GM12878 (cell line): ENCODE results near the gene DENND6A. TPM values are rescaled to one million over a fixed set of nuclear protein-coding genes. Genes with fewer than 3 reads are reported as not detected.

Source experiments
- ATAC-seq: fragments of 200-7000 bp; cut with Tn5 transposase; 3 replicates; pipeline ENCODE4 v1.9.1; 2020; ENCODE audit warnings: mild to moderate bottlenecking, moderate library complexity
- BruUV-seq: library from RNA; stranded (reverse); fragments of 400-500 nt; replicated peaks from 2 replicates; lab custom pipeline; 2021; lab: Mats Ljungman, UMichigan
- CTCF ChIA-PET: fragments of 300-600 bp; sonication (Branson Sonifier 250); formaldehyde crosslinking; extraction: SDS; loops from one replicate; lab custom pipeline; 2021; ENCODE audit warnings: inconsistent platforms; lab: Yijun Ruan, JAX
- POLR2A ChIA-PET: fragments of 350-600 bp; formaldehyde crosslinking; extraction: SDS; loops from one replicate; lab custom pipeline; 2021; ENCODE audit warnings: inconsistent platforms; lab: Charles Lee
- RAD21 ChIA-PET: fragments of 300-600 bp; sonication (Branson Sonifier 250); formaldehyde crosslinking; loops from one replicate; lab custom pipeline; 2023; ENCODE audit warnings: antibody characterized with exemption; ENCODE audit not compliant: unreplicated experiment; lab: Charles Lee
- SMC1A ChIA-PET: fragments of 300-600 bp; sonication (Branson Sonifier 250); formaldehyde crosslinking; loops from one replicate; lab custom pipeline; 2023; ENCODE audit not compliant: unreplicated experiment, uncharacterized antibody; lab: Charles Lee
- DNase-seq: peaks from one replicate; pipeline ENCODE4 v3.0.0-alpha.2; 2011; ENCODE audit warnings: low read depth, low spot score
- FAIRE-seq: peaks from 3 replicates; lab custom pipeline; 2011; peaks lifted over from hg19 to GRCh38; lab: Jason Lieb, UNC
- H2AFZ ChIP-seq: 2 replicates; pipeline ENCODE4 v1.6.0; 2011; ENCODE audit warnings: low read depth, low read length, control low read depth; ENCODE audit not compliant: control insufficient read depth
- H3K27ac ChIP-seq: 2 replicates; pipeline ENCODE4 v1.5.1; 2011; ENCODE audit warnings: control low read depth; ENCODE audit not compliant: control insufficient read depth, insufficient read depth
- H3K27me3 ChIP-seq, 2 experiments: replicated peaks in 1 of 2; 2 replicates each; pipeline versions ENCODE4 v1.6.0 to v1.6.1; 2011; ENCODE audit warnings: low read length in 1 of 2; ENCODE audit not compliant: control insufficient read depth in 2 of 2, insufficient read depth in 2 of 2
- H3K36me3 ChIP-seq, 2 experiments: 2 replicates each; pipeline ENCODE4 v1.5.1; 2011; ENCODE audit warnings: low read length in 1 of 2; ENCODE audit not compliant: control insufficient read depth in 2 of 2, insufficient read depth in 2 of 2
- H3K4me1 ChIP-seq: 2 replicates; pipeline ENCODE4 v1.6.1; 2011; ENCODE audit warnings: mild to moderate bottlenecking, low read length, moderate library complexity, mixed read lengths; ENCODE audit not compliant: control insufficient read depth, insufficient read depth
- H3K4me2 ChIP-seq: 2 replicates; pipeline ENCODE4 v1.6.0; 2011; ENCODE audit warnings: control low read depth; ENCODE audit not compliant: control insufficient read depth, insufficient read depth
- H3K4me3 ChIP-seq: fragments of 200-600 bp; sonication (generic); 2 replicates; pipeline ENCODE4 v1.5.1; 2016
- H3K79me2 ChIP-seq: 2 replicates; pipeline ENCODE4 v1.6.0; 2011; ENCODE audit warnings: low read length; ENCODE audit not compliant: control insufficient read depth, insufficient read depth
- H3K9ac ChIP-seq: 2 replicates; pipeline ENCODE4 v1.8.0; 2011; ENCODE audit warnings: low read length, control low read depth, mixed read lengths; ENCODE audit not compliant: control insufficient read depth, insufficient read depth
- H3K9me3 ChIP-seq: replicated peaks from 3 replicates; pipeline ENCODE4 v1.5.1; 2011; ENCODE audit warnings: mild to moderate bottlenecking, low read length; ENCODE audit not compliant: control insufficient read depth, insufficient read depth
- H4K20me1 ChIP-seq: 2 replicates; pipeline ENCODE4 v1.6.0; 2011; ENCODE audit not compliant: control insufficient read depth, insufficient read depth
- MEF2A ChIP-seq: IDR thresholded peaks from 2 replicates; pipeline ENCODE4 v1.6.1; 2011; ENCODE audit warnings: low read depth, mild to moderate bottlenecking, low read length, moderate library complexity; ENCODE audit not compliant: insufficient read depth
- NFYB ChIP-seq: IDR thresholded peaks from 2 replicates; pipeline ENCODE4 v1.6.1; 2011; ENCODE audit warnings: low read depth, mild to moderate bottlenecking, low read length, improper control_type of control experiment, moderate library complexity; ENCODE audit not compliant: insufficient read depth
- SIX5 ChIP-seq: IDR thresholded peaks from 2 replicates; pipeline ENCODE4 v1.6.1; 2011; ENCODE audit warnings: mild to moderate bottlenecking, low read depth, low read length, moderate library complexity; ENCODE audit not compliant: severe bottlenecking
- SUPT20H ChIP-seq: IDR thresholded peaks from 2 replicates; pipeline ENCODE4 v1.6.1; 2011; ENCODE audit warnings: low read depth, mild to moderate bottlenecking, low read length, moderate library complexity, borderline replicate concordance; ENCODE audit not compliant: control insufficient read depth
- ZBED1 ChIP-seq: IDR thresholded peaks from 2 replicates; pipeline ENCODE4 v1.6.1; 2016; ENCODE audit warnings: borderline replicate concordance
- ZNF274 ChIP-seq: IDR thresholded peaks from one replicate; pipeline ENCODE4 v1.8.0; 2011; ENCODE audit not compliant: insufficient read length, insufficient read depth
- WGBS: methylation state at CpG from one replicate; pipeline ENCODE4 v1.1.6; 2016; ENCODE audit warnings: low lambda C conversion rate; ENCODE audit not compliant: insufficient replicate concordance, insufficient coverage; ENCODE audit errors: missing lambda C conversion rate; 5-methylcytosine and 5-hydroxymethylcytosine counted together
- in situ Hi-C: fragments of 300-500 bp; cut with MboI; formaldehyde crosslinking; loops from 9 replicates; pipeline ENCODE4 v1.14.3; 2018; ENCODE audit warnings: mixed read lengths
- intact Hi-C: fragments of 100-400 bp; cut with micrococcal nuclease; formaldehyde crosslinking; loops from one replicate; pipeline ENCODE4 v1.14.2; 2022; ENCODE audit not compliant: unreplicated experiment
- polyA plus RNA-seq, 11 experiments: library from polyadenylated mRNA; depleted of rRNA in 4 of 11; unstranded in 6 of 11; stranded (reverse) in 5 of 11; fragments of >200 nt; fragmentation: Nextera tagmentation in 4 of 11; fragmentation: Illumina TruSeq in 1 of 11; extraction: Ambion mirVana in 4 of 11; extraction: Trizol in 1 of 11; gene quantifications; 1 replicate in 1 of 11; 2 replicates in 10 of 11; pipeline versions ENCODE4 v1.2.1 to v1.2.3, GENCODE V29; 2011 to 2016; ENCODE audit warnings: inconsistent platforms in 2 of 11, missing spikeins in 2 of 11, low read depth in 1 of 11
- total RNA-seq, 4 experiments: library from RNA; depleted of rRNA in 3 of 4; stranded (reverse); fragments of >200 nt in 3 of 4; fragmentation: Illumina TruSeq in 1 of 4; extraction: Trizol in 1 of 4; gene quantifications; 2 replicates each; pipeline versions ENCODE4 v1.2.1 to v1.2.3, GENCODE V29; 2013 to 2021

The DENND6A gene
- total and polyA plus RNA-seq, 10 of the 15 experiments (the other 5 are each of a cell fraction or from before 2014, with no cell fraction given): 1.8 to 15.3 (median 10.3) TPM

DNA sequence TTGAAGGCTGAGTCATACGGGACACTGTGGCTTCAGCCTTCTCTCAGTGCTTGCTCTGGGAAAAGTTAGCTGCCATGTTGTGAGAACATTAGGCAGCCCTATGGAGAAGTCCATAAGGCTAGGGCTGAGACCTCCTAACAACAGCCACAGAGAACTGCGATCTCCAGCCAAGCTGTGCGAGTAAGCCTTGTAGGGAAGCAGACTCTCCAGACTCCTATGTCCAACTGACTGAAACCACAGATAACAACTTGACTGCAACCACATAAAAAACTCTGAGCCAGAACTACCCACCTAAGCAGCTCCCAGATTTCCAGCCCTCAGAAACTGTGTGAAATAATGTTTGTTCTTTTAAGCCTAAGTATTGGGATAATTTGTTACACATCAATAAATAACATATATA, 40.7 kb downstream of the DENND6A start:
- 78% methylated on average over 3 of the region's 3 CpGs for WGBS
- intact Hi-C loops: no loop called here
- FAIRE-seq (no peak), DNase-seq (no peak), ATAC-seq (no peak)
- in situ Hi-C loops: no loop called here
- RAD21 ChIA-PET: interaction anchor here (0.9 kb wide), 1 partner anchor 174 kb away, joined by 4 read pairs; no protein-coding TSS in a partner anchor
- H4K20me1 ChIP-seq: no peaks in the 10 kb centered on the region
- no peak overlapping the region for H3K4me3 ChIP-seq
- H3K79me2 ChIP-seq: no peaks in the 10 kb centered on the region
- no TSS peak for BruUV-seq
- H3K4me1 ChIP-seq: no peaks in the 10 kb centered on the region
- peaks cover 2 to 4% of the 10 kb centered on the region in 2 experiments; a peak in 2 of 4 replicates for H3K36me3 ChIP-seq
- no peak overlapping the region for H3K27ac ChIP-seq
- no peak overlapping the region for H2AFZ ChIP-seq
- POLR2A ChIA-PET: no interaction called here
- SMC1A ChIA-PET: interaction anchor here (0.7 kb wide), 1 partner anchor 769 kb away, joined by 3 read pairs; no protein-coding TSS in a partner anchor
- no peaks in the 10 kb centered on the region for H3K9me3 ChIP-seq
- H3K9ac ChIP-seq: no peak overlapping the region
- no peaks in the 10 kb centered on the region for H3K27me3 ChIP-seq
- H3K4me2 ChIP-seq: no peak overlapping the region
- CTCF ChIA-PET: interaction anchor here (0.5 to 1.4 kb wide), 4 partner anchors 13 to 288 kb away, joined by 3 read pairs; no protein-coding TSS in a partner anchor
- TF ChIP-seq MEF2A: no peak
- no peak for TF ChIP-seq NFYB
- no peak for TF ChIP-seq ZNF274
- no peak for TF ChIP-seq SUPT20H
- TF ChIP-seq ZBED1: no peak

DNA sequence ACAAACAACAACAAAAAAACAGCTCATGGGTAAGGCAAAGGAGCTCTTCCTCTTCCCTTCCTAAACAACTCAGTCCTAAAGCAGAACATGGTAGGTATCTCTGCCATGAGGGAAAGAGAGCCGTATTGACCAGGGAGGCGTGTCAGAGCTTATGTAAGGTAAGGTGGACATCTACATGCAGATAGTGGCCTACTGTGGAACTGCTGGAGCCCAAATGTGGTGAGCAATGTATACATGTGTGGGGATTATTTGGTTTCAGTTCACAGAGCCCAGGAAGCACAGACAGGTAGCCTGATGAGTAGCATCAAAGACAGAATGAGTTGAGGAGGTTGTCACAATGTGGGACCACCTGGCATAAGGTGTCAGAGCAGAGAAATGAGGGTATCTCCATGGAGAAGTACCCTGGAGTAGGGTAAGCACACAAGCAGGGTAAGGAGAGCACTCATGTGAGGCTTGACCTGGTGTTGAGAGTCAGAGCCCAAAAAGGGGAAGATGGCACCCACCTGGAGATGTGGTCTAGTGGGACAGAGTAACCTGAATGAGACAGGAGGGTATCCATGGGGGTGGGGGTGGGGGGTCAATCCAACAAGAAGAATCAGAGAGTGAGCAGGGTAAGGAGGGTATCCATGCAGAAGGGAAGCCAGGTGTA, 45.5 kb downstream of the DENND6A start:
- 93% methylated on average over 2 of the region's 2 CpGs for WGBS
- Histone ChIP-seq H3K27ac (no peak overlapping the region), H3K79me2 (no peaks in the 10 kb centered on the region), H3K4me3 (no peak overlapping the region), H3K4me2 (no peak overlapping the region), H3K9me3 (no peaks in the 10 kb centered on the region), H3K27me3 (no peaks in the 10 kb centered on the region)
- POLR2A ChIA-PET: no interaction called here
- intact Hi-C loops: loop anchor here (10.0 kb wide), 1 partner anchor 177 kb away; no protein-coding TSS in a partner anchor
- DNase-seq: no peak
- no peak for FAIRE-seq
- TF ChIP-seq SIX5 (no peak), NFYB (no peak)
- TF ChIP-seq, all 136 proteins: peak for 0
- Histone ChIP-seq H2AFZ (no peak overlapping the region), H3K4me1 (no peaks in the 10 kb centered on the region), H3K9ac (no peak overlapping the region), H3K36me3 (peaks cover 2 to 3% of the 10 kb centered on the region in 2 experiments; a peak in 3 of 4 replicates), H4K20me1 (no peaks in the 10 kb centered on the region)
- in situ Hi-C loops: no loop called here
- RAD21 ChIA-PET: interaction anchor here (1.8 kb wide), 1 partner anchor 42 kb away, joined by 5 read pairs; no protein-coding TSS in a partner anchor
- no TSS peak for BruUV-seq
- CTCF ChIA-PET: interaction anchor here (0.8 to 1.5 kb wide), 6 partner anchors 42 to 250 kb away, joined by 3 to 6 read pairs (median 3); no protein-coding TSS in a partner anchor
- SMC1A ChIA-PET: interaction anchor here (0.5 to 1.7 kb wide), 3 partner anchors 42 to 245 kb away, joined by 3 to 4 read pairs (median 4); no protein-coding TSS in a partner anchor
- ATAC-seq: peak; percentile 29; the same call in 2 of the 3 replicates
